DMS153 treated with DMSO at 0.1 percent for 48 hours (cell line): ENCODE measurements around the gene PHF24.
A peak's percentile ranks its signal among the peaks of the same experiment; 100 is the strongest.

Experiments used
- DNase-seq: peaks from one replicate; lab custom pipeline; 2025; ENCODE audit not compliant: unreplicated experiment; lab: John Stamatoyannopoulos, UW

PHF24 gene

DNA sequence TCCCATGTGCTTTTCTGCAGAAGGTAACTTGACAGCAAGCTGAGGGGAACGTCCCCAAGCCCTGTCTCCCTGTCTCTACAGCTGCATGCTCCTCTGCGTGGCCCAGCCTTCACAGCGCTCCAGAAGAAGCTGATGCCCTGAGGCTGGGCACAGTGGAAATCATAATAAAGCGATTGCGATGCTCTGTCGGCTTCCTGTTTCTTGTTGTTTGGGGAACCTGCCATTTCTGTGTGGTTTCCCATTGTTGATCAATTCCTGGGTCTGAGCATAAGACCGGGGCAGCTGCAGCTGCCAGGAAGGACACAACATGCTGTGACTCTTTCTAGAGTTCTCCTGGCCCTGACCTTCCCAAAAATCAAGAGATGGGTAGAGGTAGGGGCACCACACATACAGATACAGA lies 24.3 kb downstream of the PHF24 start:
- no peak for DNase-seq

DNA sequence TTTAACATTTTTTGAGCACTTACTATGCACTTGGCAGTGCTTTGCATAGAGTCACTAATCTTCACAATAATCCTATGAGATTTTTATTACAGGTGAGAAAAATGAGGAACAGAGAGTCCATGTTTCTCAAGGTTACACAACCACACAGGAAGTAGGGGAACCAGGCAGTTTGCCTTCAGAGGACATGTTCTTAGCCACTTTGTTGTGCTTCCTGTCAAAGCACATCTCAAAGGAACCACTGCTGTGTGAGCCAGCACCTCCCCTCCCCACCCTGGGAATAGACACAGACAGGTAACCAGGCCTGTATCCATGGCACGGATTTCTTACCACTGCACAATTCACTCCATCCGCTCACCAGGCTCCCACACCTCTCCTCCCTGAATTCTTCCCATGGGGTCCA lies 25.1 kb downstream of the PHF24 start:
- DNase-seq, result no peak

- DNase-seq, result no peak
Observed at GRCh38 chr9:34984049-34984448, 26.0 kb downstream of the PHF24 start.

DNA sequence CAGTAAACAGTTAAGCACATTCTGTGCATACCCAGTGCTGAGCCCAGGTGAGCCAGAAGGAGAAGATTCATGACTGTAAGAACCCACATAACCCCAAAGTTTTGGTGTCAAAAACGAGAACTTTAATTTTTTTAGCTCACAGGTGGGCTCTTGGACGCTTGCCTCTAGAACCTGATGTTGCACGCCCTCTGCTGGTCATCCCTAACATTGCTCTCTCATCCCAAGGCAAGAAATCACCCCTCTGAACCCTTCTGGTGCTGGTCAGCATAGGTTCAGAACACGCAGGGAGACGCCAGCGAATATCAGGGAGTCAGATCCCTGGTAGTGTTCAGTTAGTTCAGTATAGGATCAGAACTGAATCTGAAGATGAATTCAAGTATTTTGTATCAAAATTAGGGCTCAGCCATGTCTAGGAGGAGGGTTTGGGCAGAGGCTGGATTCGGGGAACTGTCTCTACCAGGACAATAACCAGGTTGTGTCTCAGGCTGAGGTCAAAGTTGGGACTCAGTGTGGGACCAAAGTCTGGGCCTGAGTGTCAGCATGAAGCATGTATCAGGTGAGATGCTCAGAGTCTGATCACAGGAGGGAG lies 27.3 kb downstream of the PHF24 start:
- DNase-seq, result peak; percentile 16

DNA sequence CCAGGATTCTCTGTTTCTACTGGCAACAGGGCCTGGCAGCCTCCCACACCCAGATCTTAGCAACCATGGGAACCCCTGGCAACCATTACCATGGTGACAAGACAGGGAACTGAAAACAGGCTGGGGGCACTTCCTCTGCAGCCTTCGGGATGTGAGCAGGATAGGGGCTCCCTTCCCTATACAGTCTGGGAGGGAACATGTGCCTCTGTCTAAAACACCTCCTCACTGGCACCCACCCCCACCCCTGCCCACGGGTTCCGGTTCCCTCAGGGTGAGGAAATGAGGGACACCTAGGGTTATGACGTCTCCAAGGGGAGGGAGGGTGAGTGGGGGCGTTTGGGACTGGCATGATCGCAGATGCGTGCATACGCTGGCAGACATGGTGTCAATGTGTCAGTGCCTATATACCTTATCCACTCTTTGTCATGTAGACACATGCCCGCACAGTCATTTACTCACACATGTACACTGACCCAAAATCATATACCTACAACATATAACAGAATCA lies 28.5 kb downstream of the PHF24 start:
- peak; percentile 48 for DNase-seq

GRCh38 chr9:34987160-34987901 lies 29.2 kb downstream of the PHF24 start:
- peak; percentile 31 for DNase-seq

DNA sequence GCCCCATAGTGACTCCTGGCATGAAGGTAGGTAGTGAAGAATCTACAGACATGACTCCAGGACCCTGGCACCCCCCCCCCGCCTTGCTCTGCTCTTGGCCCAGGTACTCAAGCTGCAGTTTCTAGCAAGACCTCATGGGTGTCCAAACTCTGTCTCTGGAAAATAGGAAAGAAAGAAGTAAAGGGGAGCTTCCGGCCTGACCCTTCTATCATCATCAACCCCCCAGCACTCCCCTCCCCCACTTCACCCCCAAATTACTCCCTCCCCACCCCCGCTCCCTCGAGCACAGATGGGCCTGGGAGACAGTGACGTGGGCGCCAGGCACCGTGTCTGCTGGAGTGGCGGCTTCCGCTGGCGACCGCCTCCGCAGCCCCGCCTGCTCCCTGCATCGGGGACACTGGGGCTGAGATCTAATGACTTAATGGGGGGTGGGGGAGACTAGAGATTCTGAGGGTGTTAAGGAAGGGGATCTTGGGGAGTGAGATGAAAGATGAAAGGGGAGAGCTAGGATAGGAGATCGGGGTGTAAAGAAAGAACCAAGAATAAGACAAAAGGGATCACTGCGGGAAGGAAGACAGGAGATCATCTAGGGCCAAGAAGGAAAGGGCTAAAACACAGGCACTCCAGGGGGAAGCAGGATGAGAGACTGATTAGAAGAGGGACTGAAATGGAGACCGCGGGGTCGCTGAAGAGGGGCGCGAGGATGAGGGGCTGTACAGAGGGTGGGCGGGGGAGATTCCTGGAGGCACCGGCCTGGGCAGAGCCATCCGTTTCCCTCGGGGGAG lies 30.3 kb downstream of the PHF24 start:
- peak; percentile 49 for DNase-seq

GRCh38 chr9:34989003-34989945 lies 31.2 kb downstream of the PHF24 start, which contains the start of gene DNAJB5:
DNAJB5 (plus strand) TSS chr9:34989745; CDS start chr9:34990631, 886 bp downstream.
- peak; percentile 98 for DNase-seq

DNA sequence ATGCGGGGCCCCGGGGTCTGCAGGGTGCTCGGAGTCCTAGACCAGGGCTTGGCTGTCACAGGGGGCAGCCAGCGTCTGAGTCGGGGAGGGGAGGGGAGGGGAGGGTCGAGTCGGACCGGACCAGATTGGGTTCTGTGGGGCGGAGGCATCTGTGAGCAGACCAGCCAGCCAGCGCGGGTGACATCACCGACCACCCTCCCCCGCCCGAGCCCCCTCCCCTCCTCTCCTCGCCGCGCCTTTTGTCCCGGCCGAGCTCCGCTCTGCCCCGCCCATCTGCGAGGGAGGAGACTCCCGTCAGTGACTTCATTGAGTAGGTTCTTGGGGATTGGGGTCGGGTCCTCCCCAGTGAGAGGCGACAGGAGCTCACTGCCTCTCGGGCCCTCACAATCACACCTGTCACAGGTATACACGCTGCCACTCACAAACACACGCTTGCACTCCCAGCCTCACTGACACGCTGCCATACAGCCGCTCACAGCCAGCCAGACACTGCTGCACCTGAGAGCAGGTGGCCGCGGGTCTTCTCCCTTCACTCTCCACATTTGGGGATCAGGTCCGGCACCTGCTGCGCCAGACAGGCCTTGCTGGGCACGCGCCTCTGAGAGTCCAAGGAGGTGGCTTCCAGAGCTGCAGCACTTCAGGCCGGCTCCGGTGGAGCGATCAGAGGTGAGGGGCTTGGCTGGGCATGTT lies 32.0 kb downstream of the PHF24 start:
- DNase-seq, result peak; percentile 5

DNA sequence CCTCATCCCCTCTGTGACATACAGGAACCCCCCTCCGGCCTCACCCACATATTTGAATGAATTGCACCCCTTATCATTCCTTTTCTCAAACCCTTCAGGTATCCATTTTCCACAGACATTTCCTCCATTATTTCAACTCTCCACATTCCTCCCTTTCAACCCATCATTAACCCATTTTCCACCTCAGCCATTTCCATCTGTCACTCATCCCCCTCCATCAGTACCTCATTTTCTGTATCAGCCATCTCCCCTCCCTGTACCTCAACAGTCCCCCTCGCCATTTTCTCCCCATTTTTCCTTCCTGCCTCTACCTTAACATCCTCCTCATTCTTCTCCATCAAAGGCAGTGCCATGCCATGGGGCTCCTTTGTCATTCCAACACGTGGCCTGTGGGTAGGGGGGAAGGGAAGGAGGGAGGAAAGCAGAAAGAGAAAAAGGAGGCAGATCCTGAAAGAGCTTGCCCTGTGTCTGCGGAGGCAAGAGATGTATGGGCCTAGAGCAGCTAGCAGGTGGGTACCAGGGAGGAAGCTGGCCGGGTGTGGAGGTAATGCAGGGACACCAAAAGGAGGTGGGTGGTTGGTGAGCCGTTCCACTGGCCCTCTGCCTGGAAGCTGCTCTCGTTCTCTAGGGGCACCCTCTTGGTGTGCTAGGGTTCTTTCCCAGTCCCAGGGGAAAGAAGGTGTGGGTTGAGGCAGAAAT lies 33.0 kb downstream of the PHF24 start:
- no peak for DNase-seq

- no peak for DNase-seq
Observed at GRCh38 chr9:34991607-34992375, 33.7 kb downstream of the PHF24 start.

DNA sequence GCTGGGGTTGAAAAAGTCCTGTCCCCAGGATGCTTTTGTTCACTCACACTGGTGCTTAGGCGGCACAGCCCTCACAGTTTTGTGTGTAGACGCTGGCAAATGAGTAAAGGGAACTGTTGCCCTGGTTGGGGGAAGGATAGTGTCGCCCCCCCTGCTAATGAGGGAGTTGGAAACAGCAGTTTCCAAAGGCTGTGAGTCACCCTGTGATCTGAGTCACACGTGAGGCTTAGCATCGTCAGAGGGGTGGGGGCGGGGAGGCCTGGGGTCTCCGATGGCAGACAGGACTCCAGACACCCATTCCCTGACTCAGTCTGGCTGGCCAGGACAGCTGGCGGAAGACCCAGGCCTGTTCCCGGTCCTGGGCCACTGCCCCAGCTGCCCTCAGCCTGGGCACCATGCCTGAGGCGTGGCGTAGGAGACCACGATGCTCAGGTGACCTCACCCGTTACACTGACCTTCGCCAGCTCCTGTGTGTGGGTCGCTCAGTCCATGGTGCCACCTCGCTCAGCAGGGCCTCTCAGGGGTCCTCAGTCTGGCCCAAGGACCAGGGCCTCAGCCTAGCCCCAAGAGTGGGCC lies 34.4 kb downstream of the PHF24 start:
- no peak for DNase-seq

- no peak for DNase-seq
Observed at GRCh38 chr9:34993502-34994259, 35.6 kb downstream of the PHF24 start.

DNA sequence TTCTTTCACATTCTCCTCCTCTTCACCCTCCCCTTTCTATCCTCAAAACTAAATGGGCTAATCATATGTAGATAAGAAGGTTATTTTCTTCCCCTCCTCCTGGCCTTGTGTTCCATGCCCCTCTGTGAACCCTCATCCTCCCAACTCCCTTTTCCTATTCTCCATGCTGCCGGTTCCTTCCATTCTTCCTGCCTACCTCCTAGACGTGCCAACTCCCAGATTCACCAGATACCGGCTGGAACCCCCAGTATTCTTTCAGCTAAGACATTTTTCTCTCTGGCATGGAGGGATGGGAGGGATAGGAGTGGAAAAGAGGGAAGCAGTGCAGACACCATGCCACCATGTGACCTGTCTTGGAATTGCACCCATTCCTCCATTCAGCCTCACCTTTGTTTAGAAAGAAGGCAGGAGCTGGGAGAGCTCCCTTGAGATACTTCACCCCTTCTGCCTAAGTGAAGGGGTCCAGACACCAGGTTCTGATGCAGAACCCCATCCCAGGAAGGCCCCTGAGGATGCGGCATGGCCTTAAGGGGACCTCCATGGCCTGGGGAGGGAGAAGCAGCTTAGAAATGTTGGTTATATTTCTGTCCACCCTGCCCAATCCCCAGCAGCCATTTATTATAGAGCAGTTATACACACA lies 36.3 kb downstream of the PHF24 start:
- peak; percentile 28 for DNase-seq

GRCh38 chr9:34994900-34995669 lies 37.0 kb downstream of the PHF24 start:
- DNase-seq, result no peak

DNA sequence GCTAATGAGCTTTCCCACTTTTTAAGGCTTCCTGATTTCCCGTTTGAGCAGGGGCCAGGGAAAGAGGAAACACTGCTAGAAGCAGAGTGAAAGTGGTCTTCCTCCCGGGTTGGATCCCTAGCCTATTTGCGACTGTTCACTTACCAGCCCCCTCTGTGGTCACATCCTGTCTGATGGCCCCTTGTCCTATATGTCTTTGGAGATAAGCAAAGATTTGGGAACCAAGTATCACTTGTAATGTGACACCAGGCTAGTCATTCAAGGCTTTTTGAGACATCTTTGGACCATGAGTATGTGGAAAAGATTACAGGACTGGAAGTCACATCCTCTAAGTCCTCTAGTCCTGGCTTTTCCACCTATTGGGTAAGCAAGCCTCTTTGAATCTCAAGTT lies 37.6 kb downstream of the PHF24 start:
- DNase-seq, result no peak
